ENCODE measurements around the gene CDX2.

DNA sequence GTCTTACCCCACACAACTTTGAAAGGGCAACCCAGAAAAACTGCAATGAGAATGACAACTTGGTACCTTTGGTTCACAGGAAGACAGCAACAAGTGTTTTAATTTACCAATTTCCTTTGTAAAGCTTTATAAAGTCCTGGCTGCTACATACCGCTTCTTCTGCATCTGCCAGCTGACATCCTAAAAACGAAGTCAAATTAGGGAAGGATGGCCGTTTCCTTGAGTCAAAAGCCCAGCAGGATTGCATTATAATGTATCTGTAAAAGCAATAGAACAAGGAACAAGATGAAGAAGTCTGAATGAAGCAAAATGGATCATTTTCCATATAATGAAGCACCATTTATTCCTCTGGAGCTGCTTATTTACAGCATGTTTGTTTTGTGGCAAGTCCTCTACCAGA is 45.2 kb upstream of the CDX2 start:
- no peak for TF ChIP-seq CTCF (conservative IDR thresholded peaks at IDR 0.05; ENCODE audit: low read length)
- TF ChIP-seq EZH2phosphoT487 (IDR thresholded peaks at IDR 0.05; ENCODE audit: borderline replicate concordance, low read depth, low read length), result no peak

Measured in OCI-LY7 (cell line).